IMR-90 (cell line): Measurements from ENCODE around the gene PRKAG2.

Experiments
- CTCF ChIP-seq: conservative IDR thresholded peaks from 2 replicates; pipeline ENCODE4 v1.5.1; 2012; ENCODE audit warnings: mild to moderate bottlenecking, low read depth, low read length, improper control_type of control experiment
- MAZ ChIP-seq: IDR thresholded peaks from 2 replicates; pipeline ENCODE4 v1.6.1; 2012; ENCODE audit warnings: low read depth, mild to moderate bottlenecking, low read length, improper control_type of control experiment, moderate library complexity, borderline replicate concordance
- POLR2A ChIP-seq: IDR thresholded peaks from 2 replicates; pipeline ENCODE4 v1.6.1; 2012; ENCODE audit warnings: mild to moderate bottlenecking, low read depth, low read length

- TF ChIP-seq POLR2A (no peak), CTCF (no peak), MAZ (no peak)
Measured at GRCh38 chr7:151917791-151918509, 41.0 kb upstream of the PRKAG2 start.
